Measurements from ENCODE around the gene ZNF385B.

GRCh38 chr2:179805001-179805400 is 56.4 kb downstream of the ZNF385B start:
- no peak for TF ChIP-seq CTCF (IDR thresholded peaks at IDR 0.05; ENCODE audit: low read depth, low read length)
- no peak for TF ChIP-seq POLR2A (IDR thresholded peaks at IDR 0.05; ENCODE audit: extremely low read depth, insufficient read length)
- TF ChIP-seq MYC (IDR thresholded peaks at IDR 0.05; ENCODE audit: low read depth, low read length) = no peak

Measured in NB4 (cell line).